K562 (cell line): ENCODE results near the gene GGT1. TPM values are rescaled to one million over a fixed set of nuclear protein-coding genes. Genes with fewer than 3 reads are reported as not detected.

ENCODE experiments used
- ATAC-seq: fragments of 200-7000 bp; cut with Tn5 transposase; 3 replicates; pipeline ENCODE4 v1.9.1; 2020; ENCODE audit warnings: moderate library complexity
- BruUV-seq: library from RNA; stranded (reverse); fragments of 400-500 nt; replicated peaks from 2 replicates; lab custom pipeline; 2021; lab: Mats Ljungman, UMichigan
- CTCF ChIA-PET: fragments of 300-600 bp; formaldehyde crosslinking; extraction: SDS; loops from one replicate; lab custom pipeline; 2021; ENCODE audit warnings: low intra/inter-chr PET ratio; lab: Yijun Ruan, JAX
- POLR2A ChIA-PET: fragments of 300-600, 350-650 bp; sonication (Branson Sonifier 250); formaldehyde crosslinking; extraction: SDS; loops from one replicate; lab custom pipeline; 2021; ENCODE audit warnings: antibody characterized with exemption, inconsistent platforms; lab: Yijun Ruan, JAX
- DNase-seq, 4 experiments: peaks; one replicate each; pipeline versions ENCODE4 v3.0.0 to v3.0.0-alpha.2; 2011 to 2018; ENCODE audit warnings: low spot score in 3 of 4, mixed read lengths in 3 of 4; ENCODE audit errors: extremely low read depth in 1 of 4
- FAIRE-seq: peaks from 2 replicates; lab custom pipeline; 2011; peaks lifted over from hg19 to GRCh38; lab: Jason Lieb, UNC
- H2AFZ ChIP-seq: 2 replicates; pipeline ENCODE4 v1.6.0; 2011; ENCODE audit warnings: low read depth, low read length, control low read depth, inconsistent platforms
- H3K27ac ChIP-seq: fragments of 200-600 bp; 3 replicates; pipeline ENCODE4 v1.8.0; 2011; ENCODE audit warnings: low read depth, mild to moderate bottlenecking, control low read depth, inconsistent platforms, low read length, moderate library complexity, mixed read lengths; ENCODE audit errors: extremely low read depth
- H3K27me3 ChIP-seq, 2 experiments: fragments of 300-600 bp in 1 of 2; 2 replicates in 1 of 2; 3 replicates in 1 of 2; pipeline versions ENCODE4 v1.6.0 to v1.8.0; 2011; ENCODE audit warnings: inconsistent platforms in 2 of 2, low read length in 2 of 2, mild to moderate bottlenecking in 1 of 2, mixed read lengths in 1 of 2, moderate library complexity in 1 of 2; ENCODE audit not compliant: control insufficient read depth in 2 of 2, insufficient read depth in 2 of 2
- H3K36me3 ChIP-seq: fragments of 300-600 bp; 3 replicates; pipeline ENCODE4 v1.8.0; 2011; ENCODE audit warnings: mild to moderate bottlenecking, low read length, inconsistent platforms; ENCODE audit not compliant: control insufficient read depth, insufficient read depth
- H3K4me1 ChIP-seq, 2 experiments: fragments of 200-600 bp in 1 of 2; replicated peaks in 1 of 2; 2 replicates in 1 of 2; 3 replicates in 1 of 2; pipeline versions ENCODE4 v1.5.1 to v1.8.0; 2011; ENCODE audit warnings: inconsistent platforms in 2 of 2, low read length in 2 of 2, mild to moderate bottlenecking in 1 of 2, mixed read lengths in 1 of 2, moderate library complexity in 1 of 2; ENCODE audit not compliant: control insufficient read depth in 2 of 2, insufficient read depth in 2 of 2
- H3K4me2 ChIP-seq: 2 replicates; pipeline ENCODE4 v1.6.1; 2011; ENCODE audit warnings: low read length, control low read depth, inconsistent platforms, mixed read lengths; ENCODE audit not compliant: insufficient read depth
- H3K4me3 ChIP-seq: fragments of 200-600 bp; sonication (generic), shearing (Covaris generic); 2 replicates; pipeline ENCODE4 v1.5.1; 2016; ENCODE audit warnings: control low read depth, inconsistent platforms
- H3K79me2 ChIP-seq: fragments of 200-600 bp; 3 replicates; pipeline ENCODE4 v1.8.0; 2011; ENCODE audit warnings: low read length, inconsistent platforms; ENCODE audit not compliant: control insufficient read depth, insufficient read depth
- H3K9ac ChIP-seq, 2 experiments: 2 replicates each; pipeline versions ENCODE4 v1.6.0 to v1.6.1; 2011; ENCODE audit warnings: low read depth in 2 of 2, low read length in 2 of 2, control low read depth in 1 of 2, inconsistent platforms in 1 of 2, mild to moderate bottlenecking in 1 of 2, mixed read lengths in 1 of 2; ENCODE audit not compliant: insufficient read depth in 1 of 2
- H3K9me1 ChIP-seq: one replicate; pipeline ENCODE4 v1.6.0; 2011; ENCODE audit warnings: inconsistent platforms, mild to moderate bottlenecking, low read length, moderate library complexity; ENCODE audit not compliant: control insufficient read depth, insufficient read depth
- H3K9me3 ChIP-seq: replicated peaks from 2 replicates; pipeline ENCODE4 v1.5.1; 2011; ENCODE audit warnings: low read depth, low read length, inconsistent platforms; ENCODE audit not compliant: control insufficient read depth, insufficient read depth
- H4K20me1 ChIP-seq: replicated peaks from 2 replicates; pipeline ENCODE4 v1.6.1; 2011; ENCODE audit warnings: low read length, inconsistent platforms, mixed read lengths; ENCODE audit not compliant: control insufficient read depth, insufficient read depth
- ETS2 ChIP-seq: IDR thresholded peaks from 2 replicates; pipeline ENCODE4 v1.6.1; 2016; ENCODE audit warnings: borderline replicate concordance, missing genetic modification characterization, mild to moderate bottlenecking, moderate library complexity, missing compliant biosample characterization; ENCODE audit not compliant: poor library complexity, severe bottlenecking
- MAFG ChIP-seq: fragments of 450-650 bp; conservative IDR thresholded peaks from 2 replicates; pipeline ENCODE4 v1.6.1; 2016; ENCODE audit warnings: missing genetic modification characterization, missing compliant biosample characterization
- POLR2AphosphoS5 ChIP-seq: IDR thresholded peaks from 2 replicates; pipeline ENCODE4 v1.6.1; 2011; ENCODE audit warnings: mild to moderate bottlenecking, low read depth, low read length, moderate library complexity; ENCODE audit not compliant: control insufficient read depth, insufficient read depth
- RAD21 ChIP-seq, 2 experiments: fragments of 250-450 bp in 1 of 2; fragments of 450-650 bp in 1 of 2; sonication (Bioruptor Pico) in 1 of 2; formaldehyde crosslinking in 1 of 2; IDR thresholded peaks in 1 of 2; conservative IDR thresholded peaks in 1 of 2; 2 replicates each; pipeline versions ENCODE4 v1.4.0 to v1.8.0; 2020 to 2022; ENCODE audit warnings: mild to moderate bottlenecking in 2 of 2, moderate library complexity in 1 of 2
- RCOR1 ChIP-seq, 2 experiments: IDR thresholded peaks; 2 replicates each; pipeline ENCODE4 v1.6.1; 2012; ENCODE audit warnings: low read depth in 2 of 2, low read length in 2 of 2, borderline replicate concordance in 1 of 2, improper control_type of control experiment in 1 of 2
- SRSF9 ChIP-seq: fragments of 200-400 bp; formaldehyde crosslinking; IDR thresholded peaks from 2 replicates; pipeline ENCODE4 v1.6.1; 2017; ENCODE audit warnings: low read depth, low read length, borderline replicate concordance
- ZBTB7A ChIP-seq: IDR thresholded peaks from 2 replicates; pipeline ENCODE4 v1.6.1; 2011; ENCODE audit warnings: low read depth, mild to moderate bottlenecking, low read length, moderate library complexity, borderline replicate concordance; ENCODE audit not compliant: control insufficient read depth
- ZNF668 ChIP-seq: fragments of 250-450 bp; sonication (Bioruptor Pico); IDR thresholded peaks from 2 replicates; pipeline ENCODE4 v1.8.0; 2022; ENCODE audit warnings: mild to moderate bottlenecking, inconsistent platforms
- ZNF778 ChIP-seq: fragments of 450-650 bp; formaldehyde crosslinking; IDR thresholded peaks from 2 replicates; pipeline ENCODE4 v1.4.0; 2020; ENCODE audit warnings: mild to moderate bottlenecking, moderate library complexity
- WGBS: fragments of 100-300 bp; shearing (Covaris generic); methylation state at CpG from one replicate; pipeline ENCODE4 v1.1.6; 2016; ENCODE audit warnings: low coverage, mixed read lengths; ENCODE audit not compliant: insufficient coverage; ENCODE audit errors: missing lambda C conversion rate; 5-methylcytosine and 5-hydroxymethylcytosine counted together
- in situ Hi-C: fragments of 300-500 bp; cut with MboI; formaldehyde crosslinking; loops from 4 replicates; pipeline ENCODE4 v1.15.0; 2018; ENCODE audit warnings: inconsistent platforms, mixed read lengths
- intact Hi-C: fragments of 100-400 bp; cut with micrococcal nuclease; formaldehyde crosslinking; loops from 2 replicates; pipeline ENCODE4 v1.14.2; 2022
- polyA plus RNA-seq, 8 experiments: library from polyadenylated mRNA; depleted of rRNA in 4 of 8; stranded (reverse) in 5 of 8; unstranded in 3 of 8; fragments of >200 nt; fragmentation: Nextera tagmentation in 2 of 8; fragmentation: Illumina TruSeq in 1 of 8; extraction: Ambion mirVana in 2 of 8; extraction: Trizol in 1 of 8; gene quantifications; 2 replicates each; pipeline versions ENCODE4 v1.2.1 to v1.2.3, GENCODE V29; 2011 to 2014; ENCODE audit warnings: inconsistent platforms in 1 of 8, missing spikeins in 1 of 8
- total RNA-seq, 7 experiments: library from RNA; depleted of rRNA in 6 of 7; stranded (reverse); fragments of >200 nt in 6 of 7; fragmentation: Illumina TruSeq in 2 of 7; extraction: Trizol in 2 of 7; gene quantifications; 2 replicates each; pipeline versions ENCODE4 v1.2.1 to v1.2.3, GENCODE V29; 2011 to 2021; ENCODE audit warnings: low replicate concordance in 1 of 7
- TF ChIP-seq, protein P1 (sequence below): fragments of 250-450 bp; sonication (Bioruptor Pico); IDR thresholded peaks from 2 replicates; pipeline ENCODE4 v1.4.0; 2020
- TF ChIP-seq, protein P2 (sequence below): sonication (generic); formaldehyde crosslinking; IDR thresholded peaks from 2 replicates; pipeline ENCODE4 v1.8.1; 2023; ENCODE audit warnings: mild to moderate bottlenecking, missing genetic modification reagents
- TF ChIP-seq, protein P3 (sequence below), 3 experiments: IDR thresholded peaks in 2 of 3; conservative IDR thresholded peaks in 1 of 3; 2 replicates each; pipeline ENCODE4 v1.5.1; 2011 to 2012; ENCODE audit warnings: low read length in 3 of 3, mild to moderate bottlenecking in 3 of 3, control low read depth in 2 of 3, improper control_type of control experiment in 1 of 3, inconsistent platforms in 1 of 3, low read depth in 1 of 3, mixed read lengths in 1 of 3, moderate library complexity in 1 of 3; ENCODE audit not compliant: insufficient read depth in 2 of 3
- TF ChIP-seq, protein P4 (sequence below): IDR thresholded peaks from 2 replicates; pipeline ENCODE4 v1.6.1; 2011; ENCODE audit warnings: borderline replicate concordance, low read depth, mild to moderate bottlenecking, moderate library complexity, low read length; ENCODE audit not compliant: insufficient read depth, poor library complexity, severe bottlenecking

The GGT1 gene
- total and polyA plus RNA-seq, 9 of the 15 experiments (the other 6 are each of a cell fraction or from before 2014, with no cell fraction given): 0.46 to 11.8 (median 6.9) TPM

DNA sequence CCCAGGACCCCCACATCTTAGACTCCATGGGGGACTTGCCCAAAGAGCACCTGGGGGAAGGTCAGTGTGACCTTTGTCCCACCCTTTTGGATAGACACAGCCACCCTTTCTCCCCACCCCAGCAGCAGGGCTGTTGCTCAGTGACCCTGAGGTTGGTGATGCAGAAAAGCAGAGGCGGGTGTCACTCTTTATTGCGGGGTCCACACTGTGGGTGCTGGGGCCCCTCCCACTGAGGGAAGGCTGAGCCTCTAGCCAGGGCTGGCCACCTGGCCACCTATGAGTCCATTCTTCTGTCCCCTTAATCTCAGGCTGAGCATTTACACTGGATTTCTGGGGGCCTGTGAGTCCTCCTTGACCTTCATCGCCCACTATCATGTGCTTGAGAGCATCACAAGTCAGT lies 17.5 kb upstream of the GGT1 start:
- Histone ChIP-seq H3K27me3 (no peaks in the 10 kb centered on the region), H3K36me3 (no peaks in the 10 kb centered on the region), H3K9ac (peak overlapping the region in 1 of 2 experiments; percentile 45; a peak in 1 of 4 replicates), H3K4me3 (no peak overlapping the region), H3K27ac (no peak overlapping the region), H3K4me2 (no peak overlapping the region), H2AFZ (no peak overlapping the region), H3K4me1 (peaks cover 0 to 17% of the 10 kb centered on the region in 2 experiments; a peak in 1 of 5 replicates), H3K9me3 (no peaks in the 10 kb centered on the region), H4K20me1 (no peaks in the 10 kb centered on the region), H3K9me1 (no peaks in the 10 kb centered on the region), H3K79me2 (no peaks in the 10 kb centered on the region)
- DNase-seq: no peak
- in situ Hi-C loops: no loop called here
- intact Hi-C loops: no loop called here
- 55% methylated on average over 1 of the region's 3 CpGs for WGBS
- BruUV-seq: no TSS peak
- no peak for ATAC-seq
- ChIA-PET POLR2A (interaction anchor here (0.6 to 1.1 kb wide), 2 partner anchors 11 to 43 kb away, joined by 3 read pairs; no protein-coding TSS in a partner anchor), CTCF (no interaction called here)
- FAIRE-seq: no peak
- TF ChIP-seq, protein P1, sequence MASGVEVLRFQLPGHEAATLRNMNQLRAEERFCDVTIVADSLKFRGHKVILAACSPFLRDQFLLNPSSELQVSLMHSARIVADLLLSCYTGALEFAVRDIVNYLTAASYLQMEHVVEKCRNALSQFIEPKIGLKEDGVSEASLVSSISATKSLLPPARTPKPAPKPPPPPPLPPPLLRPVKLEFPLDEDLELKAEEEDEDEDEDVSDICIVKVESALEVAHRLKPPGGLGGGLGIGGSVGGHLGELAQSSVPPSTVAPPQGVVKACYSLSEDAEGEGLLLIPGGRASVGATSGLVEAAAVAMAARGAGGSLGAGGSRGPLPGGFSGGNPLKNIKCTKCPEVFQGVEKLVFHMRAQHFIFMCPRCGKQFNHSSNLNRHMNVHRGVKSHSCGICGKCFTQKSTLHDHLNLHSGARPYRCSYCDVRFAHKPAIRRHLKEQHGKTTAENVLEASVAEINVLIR (CRISPR knock-in tag): no peak
- TF ChIP-seq MAFG (tag) (no peak), POLR2AphosphoS5 (no peak), ETS2 (no peak), ZNF778 (no peak), ZBTB7A (no peak), ZNF668 (no peak), SRSF9 (no peak), RAD21 (CRISPR knock-in tag; conservative IDR thresholded peaks at IDR 0.05 in 1 of 2, IDR thresholded peaks at IDR 0.05 in 1 of 2) (no peak), RCOR1 (IDR thresholded peaks at IDR 0.05; ENCODE audit: borderline replicate concordance in 1 of 2, low read depth in 2 of 2, low read length in 2 of 2) (no peak)
- TF ChIP-seq, protein P2, sequence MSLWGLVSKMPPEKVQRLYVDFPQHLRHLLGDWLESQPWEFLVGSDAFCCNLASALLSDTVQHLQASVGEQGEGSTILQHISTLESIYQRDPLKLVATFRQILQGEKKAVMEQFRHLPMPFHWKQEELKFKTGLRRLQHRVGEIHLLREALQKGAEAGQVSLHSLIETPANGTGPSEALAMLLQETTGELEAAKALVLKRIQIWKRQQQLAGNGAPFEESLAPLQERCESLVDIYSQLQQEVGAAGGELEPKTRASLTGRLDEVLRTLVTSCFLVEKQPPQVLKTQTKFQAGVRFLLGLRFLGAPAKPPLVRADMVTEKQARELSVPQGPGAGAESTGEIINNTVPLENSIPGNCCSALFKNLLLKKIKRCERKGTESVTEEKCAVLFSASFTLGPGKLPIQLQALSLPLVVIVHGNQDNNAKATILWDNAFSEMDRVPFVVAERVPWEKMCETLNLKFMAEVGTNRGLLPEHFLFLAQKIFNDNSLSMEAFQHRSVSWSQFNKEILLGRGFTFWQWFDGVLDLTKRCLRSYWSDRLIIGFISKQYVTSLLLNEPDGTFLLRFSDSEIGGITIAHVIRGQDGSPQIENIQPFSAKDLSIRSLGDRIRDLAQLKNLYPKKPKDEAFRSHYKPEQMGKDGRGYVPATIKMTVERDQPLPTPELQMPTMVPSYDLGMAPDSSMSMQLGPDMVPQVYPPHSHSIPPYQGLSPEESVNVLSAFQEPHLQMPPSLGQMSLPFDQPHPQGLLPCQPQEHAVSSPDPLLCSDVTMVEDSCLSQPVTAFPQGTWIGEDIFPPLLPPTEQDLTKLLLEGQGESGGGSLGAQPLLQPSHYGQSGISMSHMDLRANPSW (CRISPR knock-in tag): no peak
- TF ChIP-seq, protein P3, sequence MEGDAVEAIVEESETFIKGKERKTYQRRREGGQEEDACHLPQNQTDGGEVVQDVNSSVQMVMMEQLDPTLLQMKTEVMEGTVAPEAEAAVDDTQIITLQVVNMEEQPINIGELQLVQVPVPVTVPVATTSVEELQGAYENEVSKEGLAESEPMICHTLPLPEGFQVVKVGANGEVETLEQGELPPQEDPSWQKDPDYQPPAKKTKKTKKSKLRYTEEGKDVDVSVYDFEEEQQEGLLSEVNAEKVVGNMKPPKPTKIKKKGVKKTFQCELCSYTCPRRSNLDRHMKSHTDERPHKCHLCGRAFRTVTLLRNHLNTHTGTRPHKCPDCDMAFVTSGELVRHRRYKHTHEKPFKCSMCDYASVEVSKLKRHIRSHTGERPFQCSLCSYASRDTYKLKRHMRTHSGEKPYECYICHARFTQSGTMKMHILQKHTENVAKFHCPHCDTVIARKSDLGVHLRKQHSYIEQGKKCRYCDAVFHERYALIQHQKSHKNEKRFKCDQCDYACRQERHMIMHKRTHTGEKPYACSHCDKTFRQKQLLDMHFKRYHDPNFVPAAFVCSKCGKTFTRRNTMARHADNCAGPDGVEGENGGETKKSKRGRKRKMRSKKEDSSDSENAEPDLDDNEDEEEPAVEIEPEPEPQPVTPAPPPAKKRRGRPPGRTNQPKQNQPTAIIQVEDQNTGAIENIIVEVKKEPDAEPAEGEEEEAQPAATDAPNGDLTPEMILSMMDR (IDR thresholded peaks at IDR 0.05 in 2 of 3, conservative IDR thresholded peaks at IDR 0.05 in 1 of 3; ENCODE audit: insufficient read depth in 2 of 3, low read depth in 1 of 3, low read length in 3 of 3): no peak
- TF ChIP-seq, protein P4, sequence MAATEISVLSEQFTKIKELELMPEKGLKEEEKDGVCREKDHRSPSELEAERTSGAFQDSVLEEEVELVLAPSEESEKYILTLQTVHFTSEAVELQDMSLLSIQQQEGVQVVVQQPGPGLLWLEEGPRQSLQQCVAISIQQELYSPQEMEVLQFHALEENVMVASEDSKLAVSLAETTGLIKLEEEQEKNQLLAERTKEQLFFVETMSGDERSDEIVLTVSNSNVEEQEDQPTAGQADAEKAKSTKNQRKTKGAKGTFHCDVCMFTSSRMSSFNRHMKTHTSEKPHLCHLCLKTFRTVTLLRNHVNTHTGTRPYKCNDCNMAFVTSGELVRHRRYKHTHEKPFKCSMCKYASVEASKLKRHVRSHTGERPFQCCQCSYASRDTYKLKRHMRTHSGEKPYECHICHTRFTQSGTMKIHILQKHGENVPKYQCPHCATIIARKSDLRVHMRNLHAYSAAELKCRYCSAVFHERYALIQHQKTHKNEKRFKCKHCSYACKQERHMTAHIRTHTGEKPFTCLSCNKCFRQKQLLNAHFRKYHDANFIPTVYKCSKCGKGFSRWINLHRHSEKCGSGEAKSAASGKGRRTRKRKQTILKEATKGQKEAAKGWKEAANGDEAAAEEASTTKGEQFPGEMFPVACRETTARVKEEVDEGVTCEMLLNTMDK: no peak
